Body of pancreas (tissue), 4 donors: ENCODE data around the gene FER. TPM values are rescaled to one million over a fixed set of nuclear protein-coding genes. Genes with fewer than 3 reads are reported as not detected.

Experiments used
- ATAC-seq: fragments of 150-250 bp; one replicate; pipeline ENCODE4 v1.9.1; 2016
- DNase-seq, 4 donors: peaks; one replicate each; pipeline ENCODE4 v3.0.0-alpha.2; 2019
- H3K27ac ChIP-seq, 4 donors: fragments of 200-600 bp; sonication (generic); 1 replicate in 3 of 4; 2 replicates in 1 of 4; pipeline versions ENCODE4 v1.5.1 to v1.6.1; 2016 to 2019; ENCODE audit warnings: mild to moderate bottlenecking in 1 of 4, mixed read lengths in 1 of 4, moderate library complexity in 1 of 4
- H3K27me3 ChIP-seq, 2 donors: fragments of 200-600 bp; sonication (generic); one replicate each; pipeline ENCODE4 v1.6.0; 2016; ENCODE audit warnings: mild to moderate bottlenecking in 1 of 2
- H3K36me3 ChIP-seq, 2 donors: fragments of 200-600 bp; sonication (generic); replicated peaks in 1 of 2; 2 replicates each; pipeline ENCODE4 v1.5.1; 2016; ENCODE audit warnings: low read depth in 2 of 2; ENCODE audit not compliant: insufficient read depth in 1 of 2
- H3K4me1 ChIP-seq: fragments of 200-600 bp; sonication (generic); one replicate; pipeline ENCODE4 v1.6.0; 2016
- H3K4me3 ChIP-seq, 2 donors: fragments of 200-600 bp; sonication (generic); 1 replicate in 1 of 2; 2 replicates in 1 of 2; pipeline ENCODE4 v1.5.1; 2016 to 2019
- H3K9me3 ChIP-seq, 3 donors: fragments of 200-600 bp; sonication (generic); 1 replicate in 2 of 3; 2 replicates in 1 of 3; pipeline ENCODE4 v1.5.1; 2016
- POLR2A ChIP-seq, 3 donors: fragments of 450-650 bp; IDR thresholded peaks; one replicate each; pipeline ENCODE4 v1.6.1; 2016; ENCODE audit warnings: antibody characterized with exemption in 3 of 3, mild to moderate bottlenecking in 2 of 3
- WGBS, 2 donors: methylation state at CpG; one replicate each; pipeline ENCODE4 v1.1.5; 2017; 5-methylcytosine and 5-hydroxymethylcytosine counted together
- intact Hi-C: fragments of 100-400 bp; cut with DNase I; formaldehyde crosslinking; loops from one replicate; pipeline ENCODE4 v1.15.1; 2023
- total RNA-seq, 2 donors: library from RNA; depleted of rRNA; stranded (reverse); fragments of >200 nt; gene quantifications; one replicate each; pipeline ENCODE4 v1.1.0, GENCODE V29; 2016
- TF ChIP-seq, protein P1 (sequence below), 7 experiments: fragments of 450-650 bp in 4 of 7; fragments of 200-600 bp in 3 of 7; sonication (generic) in 3 of 7; IDR thresholded peaks; one replicate each; pipeline ENCODE4 v1.5.1; 2016 to 2019; ENCODE audit warnings: antibody characterized with exemption in 7 of 7

FER gene
- total RNA-seq, 2 donors from 2014 or later: 7.9 to 13.2 TPM

DNA sequence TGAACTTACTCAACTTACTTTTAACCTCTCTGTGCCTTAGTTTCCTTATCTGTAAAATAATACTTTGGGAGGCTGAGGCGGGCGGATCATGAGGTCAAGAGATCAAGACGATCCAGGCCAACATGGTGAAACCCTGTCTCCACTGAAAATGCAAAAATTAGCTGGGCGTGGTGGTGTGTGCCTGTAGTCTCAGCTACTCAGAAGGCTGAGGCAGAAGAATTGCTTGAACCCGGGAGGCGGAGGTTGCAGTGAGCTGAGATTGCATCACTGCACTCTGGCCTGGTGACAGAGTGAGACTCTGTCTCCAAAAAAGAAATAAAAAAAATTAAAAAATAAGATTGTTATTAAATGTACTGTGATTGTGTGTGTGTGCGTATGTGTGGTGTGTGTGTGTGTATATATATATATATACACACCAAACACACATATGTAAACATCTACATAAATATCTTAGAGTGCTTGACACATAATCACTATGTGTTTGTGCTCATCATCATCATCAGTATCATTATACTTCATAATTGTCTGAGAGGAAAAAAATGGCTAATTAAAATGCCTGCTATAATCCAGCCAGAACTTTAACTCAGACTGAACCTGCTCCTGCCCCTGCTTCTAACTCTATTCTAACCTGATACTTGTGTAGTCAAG, 312.8 kb downstream of the FER start:
- H3K27me3 ChIP-seq: no peaks in the 10 kb centered on the region
- ATAC-seq (no peak), DNase-seq (no peak)
- no peak overlapping the region for H3K27ac ChIP-seq
- intact Hi-C loops: no loop called here
- no peaks in the 10 kb centered on the region for H3K36me3 ChIP-seq
- H3K9me3 ChIP-seq: no peaks in the 10 kb centered on the region
- 83 to 90% methylated on average over 7 of the region's 7 CpGs for WGBS, 2 donors
- H3K4me1 ChIP-seq: no peaks in the 10 kb centered on the region
- TF ChIP-seq POLR2A (IDR thresholded peaks at IDR 0.05): no peak
- TF ChIP-seq, protein P1, sequence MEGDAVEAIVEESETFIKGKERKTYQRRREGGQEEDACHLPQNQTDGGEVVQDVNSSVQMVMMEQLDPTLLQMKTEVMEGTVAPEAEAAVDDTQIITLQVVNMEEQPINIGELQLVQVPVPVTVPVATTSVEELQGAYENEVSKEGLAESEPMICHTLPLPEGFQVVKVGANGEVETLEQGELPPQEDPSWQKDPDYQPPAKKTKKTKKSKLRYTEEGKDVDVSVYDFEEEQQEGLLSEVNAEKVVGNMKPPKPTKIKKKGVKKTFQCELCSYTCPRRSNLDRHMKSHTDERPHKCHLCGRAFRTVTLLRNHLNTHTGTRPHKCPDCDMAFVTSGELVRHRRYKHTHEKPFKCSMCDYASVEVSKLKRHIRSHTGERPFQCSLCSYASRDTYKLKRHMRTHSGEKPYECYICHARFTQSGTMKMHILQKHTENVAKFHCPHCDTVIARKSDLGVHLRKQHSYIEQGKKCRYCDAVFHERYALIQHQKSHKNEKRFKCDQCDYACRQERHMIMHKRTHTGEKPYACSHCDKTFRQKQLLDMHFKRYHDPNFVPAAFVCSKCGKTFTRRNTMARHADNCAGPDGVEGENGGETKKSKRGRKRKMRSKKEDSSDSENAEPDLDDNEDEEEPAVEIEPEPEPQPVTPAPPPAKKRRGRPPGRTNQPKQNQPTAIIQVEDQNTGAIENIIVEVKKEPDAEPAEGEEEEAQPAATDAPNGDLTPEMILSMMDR (IDR thresholded peaks at IDR 0.05): no peak
- no peak overlapping the region for H3K4me3 ChIP-seq

DNA sequence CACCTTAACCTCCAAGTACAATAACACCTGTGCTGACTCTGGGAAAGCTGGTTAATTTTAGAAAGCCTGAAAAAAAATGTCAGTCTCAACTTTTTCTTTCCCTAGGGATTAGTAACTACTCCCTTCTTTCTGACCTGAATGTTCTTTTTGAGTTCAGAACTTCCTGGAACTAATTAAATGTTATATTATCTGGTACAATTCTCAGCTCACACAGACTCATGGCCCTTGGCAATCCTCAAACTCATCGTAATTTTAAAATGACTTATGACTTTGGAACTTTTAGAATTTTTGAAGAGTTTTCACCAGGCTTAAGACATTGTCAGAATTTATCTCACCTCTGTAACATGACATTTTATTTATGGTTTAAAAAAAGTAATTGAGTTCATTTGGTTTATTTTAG, 315.0 kb downstream of the FER start:
- no peak for DNase-seq
- no peaks in the 10 kb centered on the region for H3K27me3 ChIP-seq
- H3K36me3 ChIP-seq: no peaks in the 10 kb centered on the region
- H3K4me1 ChIP-seq: no peaks in the 10 kb centered on the region
- TF ChIP-seq, protein P1 (IDR thresholded peaks at IDR 0.05): no peak
- TF ChIP-seq POLR2A (IDR thresholded peaks at IDR 0.05): no peak
- no peak for ATAC-seq
- intact Hi-C loops: no loop called here
- no peak overlapping the region for H3K4me3 ChIP-seq
- 63 to 75% methylated on average over 1 of the region's 1 CpG for WGBS, 2 donors
- no peak overlapping the region for H3K27ac ChIP-seq
- H3K9me3 ChIP-seq: no peaks in the 10 kb centered on the region

DNA sequence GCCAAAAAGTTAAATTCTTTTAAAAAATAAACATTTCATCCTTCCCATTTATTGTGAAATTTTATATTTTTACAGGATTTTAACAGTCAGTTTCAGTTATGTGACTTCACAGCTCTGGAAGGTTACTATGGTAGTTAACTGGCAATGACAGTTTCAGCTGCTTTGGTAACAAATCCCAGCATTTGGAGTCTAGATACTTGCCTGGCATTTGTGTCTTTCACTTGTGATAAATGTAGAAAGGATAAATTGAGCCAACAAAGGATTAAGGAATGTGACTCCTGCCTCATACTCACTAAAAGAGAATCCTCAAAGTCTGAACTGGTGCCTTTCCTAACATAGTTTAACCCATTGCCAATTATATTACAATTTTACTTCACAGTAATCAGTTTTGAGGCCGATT, 315.5 kb downstream of the FER start:
- TF ChIP-seq, protein P1 (IDR thresholded peaks at IDR 0.05): no peak
- no peak for TF ChIP-seq POLR2A (IDR thresholded peaks at IDR 0.05)
- no peaks in the 10 kb centered on the region for H3K4me1 ChIP-seq
- ATAC-seq (no peak), DNase-seq (no peak)
- no peaks in the 10 kb centered on the region for H3K27me3 ChIP-seq
- WGBS, 2 donors: 73 to 78% methylated on average over 1 of the region's 1 CpG
- no peaks in the 10 kb centered on the region for H3K36me3 ChIP-seq
- intact Hi-C loops: no loop called here
- no peak overlapping the region for H3K4me3 ChIP-seq
- no peak overlapping the region for H3K27ac ChIP-seq
- H3K9me3 ChIP-seq: no peaks in the 10 kb centered on the region

DNA sequence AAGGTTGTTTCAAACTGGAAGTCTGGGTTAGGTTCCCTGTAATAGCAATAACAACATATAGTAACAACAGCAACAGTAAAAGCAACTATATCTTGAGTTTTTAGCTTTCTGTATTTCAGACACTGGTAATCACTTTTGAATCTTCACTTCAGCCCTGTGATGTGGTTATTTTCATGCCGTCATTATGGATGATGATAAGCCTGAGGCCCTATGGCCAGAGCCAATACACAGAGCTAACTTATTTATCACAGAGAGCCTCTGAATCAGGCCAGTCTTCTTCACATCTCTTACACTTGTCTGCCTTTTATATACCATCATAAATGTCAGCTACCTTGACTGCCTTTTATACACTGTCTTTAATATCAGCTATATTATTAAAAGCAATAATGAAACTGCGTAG, 329.0 kb downstream of the FER start:
- intact Hi-C loops: no loop called here
- Histone ChIP-seq H3K27me3 (no peaks in the 10 kb centered on the region), H3K36me3 (no peaks in the 10 kb centered on the region), H3K9me3 (no peaks in the 10 kb centered on the region), H3K4me3 (no peak overlapping the region), H3K27ac (no peak overlapping the region), H3K4me1 (peaks cover 6% of the 10 kb centered on the region)
- ATAC-seq: no peak
- TF ChIP-seq, protein P1 (IDR thresholded peaks at IDR 0.05): no peak
- no peak for TF ChIP-seq POLR2A (IDR thresholded peaks at IDR 0.05)
- DNase-seq: no peak
- 87 to 98% methylated on average over 2 of the region's 2 CpGs for WGBS, 2 donors

DNA sequence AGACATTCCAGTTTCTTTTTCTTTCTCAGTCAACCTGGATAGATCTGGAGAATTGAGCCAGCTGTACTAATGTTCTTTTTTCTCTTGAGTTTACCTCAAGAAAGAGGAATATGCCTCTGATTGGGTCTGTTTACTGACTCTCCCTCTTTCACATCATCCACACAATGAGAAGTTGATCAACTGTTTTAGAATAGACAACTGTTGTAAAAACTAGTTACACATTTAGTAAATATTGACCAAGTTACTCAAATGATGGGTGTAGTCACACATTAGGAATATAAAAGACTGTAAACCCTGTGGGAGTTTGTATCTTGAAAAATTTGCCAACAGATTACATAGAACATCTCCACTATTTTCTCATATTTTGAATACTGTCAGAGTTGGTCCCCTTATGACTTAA, 330.8 kb downstream of the FER start:
- TF ChIP-seq, protein P1 (IDR thresholded peaks at IDR 0.05): no peak
- TF ChIP-seq POLR2A (IDR thresholded peaks at IDR 0.05): no peak
- ATAC-seq (no peak), DNase-seq (no peak)
- intact Hi-C loops: no loop called here
- no peaks in the 10 kb centered on the region for H3K27me3 ChIP-seq
- no peak overlapping the region for H3K4me3 ChIP-seq
- H3K9me3 ChIP-seq: no peaks in the 10 kb centered on the region
- no peak overlapping the region for H3K27ac ChIP-seq
- no peaks in the 10 kb centered on the region for H3K36me3 ChIP-seq
- H3K4me1 ChIP-seq: peaks cover 6% of the 10 kb centered on the region
